Brain microvascular endothelial cell (primary cell): Measurements from ENCODE around the gene CEACAM21.
A peak's percentile ranks its signal among the peaks of the same experiment; 100 is the strongest.

Experiments
- DNase-seq: peaks from one replicate; pipeline ENCODE4 v3.0.0-alpha.2; 2020
- H3K27ac ChIP-seq: fragments of 250-450 bp; sonication (Bioruptor Pico); 2 replicates; pipeline ENCODE4 v1.5.1; 2020; ENCODE audit warnings: mild to moderate bottlenecking, moderate library complexity
- H3K27me3 ChIP-seq: fragments of 250-450 bp; sonication (Bioruptor Pico); replicated peaks from 2 replicates; pipeline ENCODE4 v1.5.1; 2020; ENCODE audit warnings: mild to moderate bottlenecking
- H3K36me3 ChIP-seq: fragments of 250-450 bp; sonication (Bioruptor Pico); replicated peaks from 2 replicates; pipeline ENCODE4 v1.5.1; 2020; ENCODE audit warnings: mild to moderate bottlenecking
- H3K4me3 ChIP-seq: 2 replicates; pipeline ENCODE4 v1.5.1; 2011; ENCODE audit warnings: low read depth, mild to moderate bottlenecking, control low read depth, low read length, moderate library complexity
- in situ Hi-C: cut with HindIII; loops from 2 replicates; pipeline ENCODE4 v1.10.0; 2017; ENCODE audit warnings: low sequenced_read_pairs, low pct_ligation_motif_present
- TF ChIP-seq, protein P1 (sequence below): IDR thresholded peaks from 2 replicates; pipeline ENCODE4 v1.5.1; 2011; ENCODE audit warnings: low read depth, mild to moderate bottlenecking, moderate library complexity, low read length, control low read depth, inconsistent platforms; ENCODE audit errors: missing control alignments

The CEACAM21 gene

DNA sequence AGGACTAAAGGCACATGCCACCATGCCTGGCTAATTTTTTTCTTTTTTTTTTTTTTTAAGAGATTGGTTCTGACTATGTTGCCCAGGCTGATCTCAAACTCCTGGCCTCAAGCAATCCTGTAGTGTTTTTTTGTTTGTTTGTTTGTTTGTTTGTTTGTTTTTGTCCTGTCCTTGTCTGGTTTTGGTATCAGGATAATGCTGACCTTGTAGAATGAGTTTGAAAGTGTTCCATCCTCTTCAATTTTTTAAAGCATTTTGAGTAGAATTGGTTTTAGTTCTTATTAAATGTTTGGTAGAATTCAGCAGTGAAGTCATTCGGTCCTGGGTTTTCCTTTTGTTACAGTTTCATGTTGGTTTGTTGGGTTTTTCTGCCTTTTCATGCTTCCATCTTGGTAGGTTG, 31.7 kb downstream of the CEACAM21 start:
- H3K4me3 ChIP-seq = no peak overlapping the region
- TF ChIP-seq, protein P1, sequence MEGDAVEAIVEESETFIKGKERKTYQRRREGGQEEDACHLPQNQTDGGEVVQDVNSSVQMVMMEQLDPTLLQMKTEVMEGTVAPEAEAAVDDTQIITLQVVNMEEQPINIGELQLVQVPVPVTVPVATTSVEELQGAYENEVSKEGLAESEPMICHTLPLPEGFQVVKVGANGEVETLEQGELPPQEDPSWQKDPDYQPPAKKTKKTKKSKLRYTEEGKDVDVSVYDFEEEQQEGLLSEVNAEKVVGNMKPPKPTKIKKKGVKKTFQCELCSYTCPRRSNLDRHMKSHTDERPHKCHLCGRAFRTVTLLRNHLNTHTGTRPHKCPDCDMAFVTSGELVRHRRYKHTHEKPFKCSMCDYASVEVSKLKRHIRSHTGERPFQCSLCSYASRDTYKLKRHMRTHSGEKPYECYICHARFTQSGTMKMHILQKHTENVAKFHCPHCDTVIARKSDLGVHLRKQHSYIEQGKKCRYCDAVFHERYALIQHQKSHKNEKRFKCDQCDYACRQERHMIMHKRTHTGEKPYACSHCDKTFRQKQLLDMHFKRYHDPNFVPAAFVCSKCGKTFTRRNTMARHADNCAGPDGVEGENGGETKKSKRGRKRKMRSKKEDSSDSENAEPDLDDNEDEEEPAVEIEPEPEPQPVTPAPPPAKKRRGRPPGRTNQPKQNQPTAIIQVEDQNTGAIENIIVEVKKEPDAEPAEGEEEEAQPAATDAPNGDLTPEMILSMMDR = no peak
- no peaks in the 10 kb centered on the region for H3K27me3 ChIP-seq
- no peaks in the 10 kb centered on the region for H3K36me3 ChIP-seq
- no peak overlapping the region for H3K27ac ChIP-seq
- in situ Hi-C loops = no loop called here
- no peak for DNase-seq

DNA sequence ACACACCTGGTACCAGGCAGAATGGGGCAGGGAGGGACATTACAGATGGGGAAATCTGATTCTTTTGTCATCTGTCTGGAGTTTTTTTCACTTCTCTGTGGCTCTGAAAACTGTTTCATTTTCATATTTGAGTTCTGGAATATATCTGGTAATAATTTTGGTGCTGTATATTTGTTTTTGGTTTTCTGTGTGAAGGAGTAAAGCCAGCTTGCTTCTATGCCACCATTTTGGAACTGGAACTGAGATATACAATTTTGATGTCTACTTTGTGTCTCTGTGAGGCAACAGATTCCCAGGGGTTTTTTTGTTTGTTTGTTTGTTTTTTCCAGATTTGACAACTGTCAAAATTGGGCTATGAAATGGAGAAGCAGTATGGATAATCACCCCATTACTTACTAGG, 34.8 kb downstream of the CEACAM21 start:
- DNase-seq = no peak
- Histone ChIP-seq H3K27ac (no peak overlapping the region), H3K36me3 (no peaks in the 10 kb centered on the region), H3K27me3 (no peaks in the 10 kb centered on the region), H3K4me3 (no peak overlapping the region)
- TF ChIP-seq, protein P1 = no peak
- in situ Hi-C loops = no loop called here

DNA sequence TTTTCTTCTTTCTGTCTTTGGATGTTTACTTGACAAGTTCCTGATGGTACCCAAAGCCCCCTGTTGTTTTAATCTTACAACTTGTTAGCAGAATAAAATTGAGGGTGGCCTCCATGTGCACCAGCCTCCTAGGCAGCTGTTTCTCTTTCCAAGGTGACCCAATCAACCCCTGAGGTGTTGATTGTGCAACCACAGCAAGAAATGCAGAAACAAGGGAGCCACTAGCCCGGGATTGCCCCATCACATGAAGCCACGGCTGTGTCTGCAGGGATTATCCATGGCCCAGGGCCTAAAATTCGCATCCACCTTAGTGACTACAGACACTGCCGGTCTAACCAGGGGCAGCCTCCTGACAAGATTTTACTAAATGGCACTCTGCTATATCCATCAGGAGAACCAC, 36.5 kb downstream of the CEACAM21 start:
- Histone ChIP-seq H3K27ac (no peak overlapping the region), H3K27me3 (no peaks in the 10 kb centered on the region), H3K36me3 (no peaks in the 10 kb centered on the region), H3K4me3 (no peak overlapping the region)
- in situ Hi-C loops = no loop called here
- DNase-seq = no peak
- TF ChIP-seq, protein P1 = no peak

DNA sequence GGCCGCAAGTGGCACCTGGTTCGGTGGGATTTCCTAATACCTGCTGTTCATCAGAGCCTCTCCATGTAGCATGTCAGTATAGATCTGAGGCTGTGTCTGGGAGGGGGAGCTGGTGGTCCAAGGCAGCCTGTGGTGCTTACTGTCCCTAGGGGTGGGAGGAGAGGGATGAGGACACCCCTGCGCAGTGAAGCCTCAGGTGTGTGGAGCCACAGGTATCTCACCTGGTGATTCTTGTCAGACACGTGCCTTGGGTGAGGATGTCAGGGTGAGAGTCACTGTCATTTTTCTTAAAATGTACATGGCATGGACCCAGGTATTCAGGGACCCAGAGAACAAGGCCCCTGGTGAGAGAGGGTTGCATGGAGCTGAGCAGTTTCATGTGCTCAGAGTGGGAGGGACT, 39.2 kb downstream of the CEACAM21 start:
- in situ Hi-C loops = no loop called here
- Histone ChIP-seq H3K27me3 (no peaks in the 10 kb centered on the region), H3K4me3 (no peak overlapping the region), H3K27ac (no peak overlapping the region), H3K36me3 (no peaks in the 10 kb centered on the region)
- TF ChIP-seq, protein P1 = no peak
- DNase-seq = no peak

DNA sequence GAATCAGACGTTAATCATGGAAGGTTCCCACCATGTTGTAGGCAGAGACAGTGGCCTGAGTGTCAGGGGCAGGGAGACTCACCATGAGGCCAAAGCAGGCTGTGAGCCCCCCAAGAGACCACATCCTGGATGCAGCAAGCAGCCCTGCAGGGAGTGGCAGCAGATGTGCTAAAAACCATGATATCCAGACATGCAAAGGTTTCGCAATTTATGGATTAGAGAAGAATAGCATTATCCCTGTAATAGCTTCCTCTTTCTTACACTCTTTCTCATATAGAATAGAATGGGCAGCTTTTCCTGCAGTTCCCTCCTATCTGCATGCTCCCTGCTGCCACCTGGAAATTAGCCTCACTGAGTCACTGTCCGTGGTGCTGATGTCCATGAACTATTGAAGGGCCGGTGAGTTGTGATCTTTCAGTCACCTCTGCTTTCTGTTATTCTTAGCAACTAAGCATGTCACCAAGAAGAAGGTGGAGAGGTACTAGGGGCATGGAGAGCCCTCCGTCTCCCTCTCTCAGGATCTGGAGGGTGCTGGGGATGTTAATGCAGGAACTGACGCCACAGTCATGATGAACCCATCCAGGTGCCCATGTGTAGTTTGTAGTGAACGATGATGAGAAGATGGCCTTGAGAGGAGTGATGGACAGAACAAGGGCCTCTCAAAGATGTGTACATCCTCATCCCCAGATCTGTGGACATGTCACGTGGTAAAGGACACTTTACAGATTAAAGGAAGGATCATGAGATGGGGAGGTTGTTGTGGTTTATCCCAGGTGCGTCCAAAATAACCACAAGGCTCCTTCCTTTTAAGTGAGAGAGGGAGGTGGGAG, 41.0 kb downstream of the CEACAM21 start:
- in situ Hi-C loops = no loop called here
- H3K27ac ChIP-seq = no peak overlapping the region
- TF ChIP-seq, protein P1 = no peak
- peak; percentile 5 for DNase-seq
- no peak overlapping the region for H3K4me3 ChIP-seq
- no peaks in the 10 kb centered on the region for H3K27me3 ChIP-seq
- H3K36me3 ChIP-seq = no peaks in the 10 kb centered on the region
